HepG2 (cell line): Measurements from ENCODE around the gene CBX5. TPM values are rescaled to one million over a fixed set of nuclear protein-coding genes. Genes with fewer than 3 reads are reported as not detected.

Experiments
- ATAC-seq: fragments of 200-7000 bp; cut with Tn5 transposase; 3 replicates; pipeline ENCODE4 v1.9.1; 2020; ENCODE audit warnings: mild to moderate bottlenecking, moderate library complexity
- BruUV-seq: library from RNA; stranded (reverse); fragments of 400-500 nt; replicated peaks from 2 replicates; lab custom pipeline; 2021; lab: Mats Ljungman, UMichigan
- CTCF ChIA-PET: fragments of 300-600 bp; formaldehyde crosslinking; extraction: SDS; loops from one replicate; lab custom pipeline; 2021; ENCODE audit warnings: low total read pairs, inconsistent platforms, low intra/inter-chr PET ratio; lab: Yijun Ruan, JAX
- POLR2A ChIA-PET: fragments of 350-600 bp; sonication (Branson Sonifier 250); formaldehyde crosslinking; loops from one replicate; lab custom pipeline; 2020; ENCODE audit warnings: antibody characterized with exemption, inconsistent platforms; lab: Yijun Ruan, JAX
- DNase-seq: peaks from one replicate; pipeline ENCODE4 v3.0.0-alpha.2; 2015; ENCODE audit warnings: low spot score
- FAIRE-seq: peaks from 3 replicates; lab custom pipeline; 2011; peaks lifted over from hg19 to GRCh38; lab: Jason Lieb, UNC
- H2AFZ ChIP-seq: one replicate; pipeline ENCODE4 v1.6.1; 2011; ENCODE audit warnings: low read length, inconsistent platforms
- H3K27ac ChIP-seq: fragments of 300-600 bp; 3 replicates; pipeline ENCODE4 v1.8.0; 2011; ENCODE audit warnings: mixed run types, mild to moderate bottlenecking, mixed read lengths, low read length, inconsistent platforms; ENCODE audit not compliant: insufficient read depth; ENCODE audit errors: extremely low read length
- H3K27me3 ChIP-seq, 2 experiments: fragments of 200-600 bp in 1 of 2; 2 replicates in 1 of 2; 3 replicates in 1 of 2; pipeline versions ENCODE4 v1.6.0 to v1.8.0; 2011; ENCODE audit warnings: low read length in 2 of 2, mild to moderate bottlenecking in 2 of 2, moderate library complexity in 2 of 2, inconsistent platforms in 1 of 2; ENCODE audit not compliant: insufficient read depth in 2 of 2, control insufficient read depth in 1 of 2
- H3K36me3 ChIP-seq, 2 experiments: fragments of 200-600 bp in 1 of 2; replicated peaks in 1 of 2; 2 replicates in 1 of 2; 3 replicates in 1 of 2; pipeline versions ENCODE4 v1.5.1 to v1.8.0; 2011; ENCODE audit warnings: low read length in 2 of 2, inconsistent platforms in 1 of 2; ENCODE audit not compliant: insufficient read depth in 2 of 2, control insufficient read depth in 1 of 2
- H3K4me1 ChIP-seq: 2 replicates; pipeline ENCODE4 v1.5.1; 2012; ENCODE audit warnings: low read length, inconsistent platforms; ENCODE audit not compliant: insufficient read depth
- H3K4me2 ChIP-seq: 2 replicates; pipeline ENCODE4 v1.6.0; 2011; ENCODE audit warnings: low read depth, low read length, inconsistent platforms
- H3K4me3 ChIP-seq, 3 experiments: fragments of 200-600 bp in 1 of 3; sonication (generic), shearing (Covaris generic) in 1 of 3; replicated peaks in 1 of 3; 2 replicates each; pipeline ENCODE4 v1.5.1; 2011 to 2016; ENCODE audit warnings: low read length in 3 of 3, inconsistent platforms in 2 of 3, low read depth in 2 of 3, mild to moderate bottlenecking in 2 of 3, control low read depth in 1 of 3, mixed read lengths in 1 of 3; ENCODE audit not compliant: insufficient read depth in 1 of 3
- H3K79me2 ChIP-seq: one replicate; pipeline ENCODE4 v1.6.1; 2011; ENCODE audit warnings: low read length, inconsistent platforms; ENCODE audit not compliant: insufficient read depth
- H3K9ac ChIP-seq: 2 replicates; pipeline ENCODE4 v1.6.0; 2011; ENCODE audit warnings: mild to moderate bottlenecking, low read depth, low read length, inconsistent platforms; ENCODE audit not compliant: insufficient read depth
- H3K9me3 ChIP-seq: 2 replicates; pipeline ENCODE4 v1.5.1; 2012; ENCODE audit warnings: mild to moderate bottlenecking, low read length
- H4K20me1 ChIP-seq: 2 replicates; pipeline ENCODE4 v1.6.0; 2011; ENCODE audit warnings: inconsistent platforms, mild to moderate bottlenecking, low read length, moderate library complexity; ENCODE audit not compliant: insufficient read depth
- HMGA1 ChIP-seq: sonication (generic); formaldehyde crosslinking; conservative IDR thresholded peaks from 2 replicates; pipeline ENCODE4 v1.4.0; 2020; ENCODE audit warnings: missing genetic modification reagents
- MTF1 ChIP-seq: sonication (generic); formaldehyde crosslinking; IDR thresholded peaks from 2 replicates; pipeline ENCODE4 v1.5.0; 2020; ENCODE audit warnings: missing genetic modification reagents
- TCF7L2 ChIP-seq: IDR thresholded peaks from 2 replicates; pipeline ENCODE4 v1.6.1; 2011; ENCODE audit warnings: mild to moderate bottlenecking, low read depth, low read length, moderate library complexity
- ZMAT3 ChIP-seq: sonication (generic); formaldehyde crosslinking; conservative IDR thresholded peaks from 2 replicates; pipeline ENCODE4 v1.7.0; 2021; ENCODE audit warnings: missing genetic modification reagents
- ZNF724P ChIP-seq: sonication (generic); formaldehyde crosslinking; IDR thresholded peaks from 2 replicates; pipeline ENCODE4 v1.8.0; 2022; ENCODE audit warnings: missing genetic modification reagents, borderline replicate concordance
- ZNF737 ChIP-seq: sonication (generic); formaldehyde crosslinking; IDR thresholded peaks from 2 replicates; pipeline ENCODE4 v1.5.0; 2020; ENCODE audit warnings: missing genetic modification reagents, mild to moderate bottlenecking, borderline replicate concordance
- ZNF891 ChIP-seq: sonication (generic); formaldehyde crosslinking; IDR thresholded peaks from 2 replicates; pipeline ENCODE4 v1.5.0; 2020; ENCODE audit warnings: mild to moderate bottlenecking, missing genetic modification reagents
- WGBS: methylation state at CpG from one replicate; pipeline ENCODE4 v1.1.6; 2017; ENCODE audit warnings: low lambda C conversion rate; 5-methylcytosine and 5-hydroxymethylcytosine counted together
- in situ Hi-C: cut with HindIII; loops from 2 replicates; pipeline ENCODE4 v1.10.0; 2017; ENCODE audit warnings: low pct_unique_long_range_greater_than_20kb; ENCODE audit not compliant: extremely low pct_ligation_motif_present
- intact Hi-C: fragments of 100-400 bp; cut with micrococcal nuclease; formaldehyde crosslinking; loops from one replicate; pipeline ENCODE4 v1.10.0; 2022; ENCODE audit not compliant: unreplicated experiment
- polyA plus RNA-seq, 8 experiments: library from polyadenylated mRNA; depleted of rRNA in 3 of 8; stranded (reverse) in 7 of 8; unstranded in 1 of 8; fragments of >200 nt; fragmentation: Illumina TruSeq in 4 of 8; extraction: Trizol in 4 of 8; gene quantifications; 2 replicates each; pipeline versions ENCODE4 v1.2.1 to v1.2.3, GENCODE V29; 2011 to 2016; ENCODE audit warnings: low read depth in 4 of 8, missing spikeins in 1 of 8, mixed read lengths in 1 of 8; ENCODE audit not compliant: insufficient read depth in 1 of 8
- total RNA-seq, 5 experiments: library from RNA; depleted of rRNA; stranded (reverse); fragments of >200 nt; fragmentation: Illumina TruSeq; extraction: Trizol; gene quantifications; 2 replicates each; pipeline ENCODE4 v1.2.3, GENCODE V29; 2016; ENCODE audit warnings: low read depth in 1 of 5
- TF ChIP-seq, protein P1 (sequence below): sonication (generic); formaldehyde crosslinking; IDR thresholded peaks from 2 replicates; pipeline ENCODE4 v1.4.0; 2020; ENCODE audit warnings: missing genetic modification reagents, borderline replicate concordance
- TF ChIP-seq, protein P2 (sequence below): sonication (generic); formaldehyde crosslinking; IDR thresholded peaks from 2 replicates; pipeline ENCODE4 v1.8.0; 2022; ENCODE audit warnings: low read depth, missing genetic modification reagents

CBX5 gene
- total and polyA plus RNA-seq, 2 of the 13 experiments (the other 11 are each of a cell fraction or from before 2014, with no cell fraction given) = 16.0 to 22.2 TPM

- H3K27ac ChIP-seq = no peak overlapping the region
- ChIA-PET CTCF (no interaction called here), POLR2A (no interaction called here)
- no TSS peak for BruUV-seq
- in situ Hi-C loops = no loop called here
- H3K79me2 ChIP-seq = no peaks in the 10 kb centered on the region
- DNase-seq = no peak
- H3K4me1 ChIP-seq = no peaks in the 10 kb centered on the region
- no peaks in the 10 kb centered on the region for H3K9me3 ChIP-seq
- H3K36me3 ChIP-seq = no peaks in the 10 kb centered on the region
- no peaks in the 10 kb centered on the region; a peak in 1 of 5 replicates for H3K27me3 ChIP-seq
- FAIRE-seq = no peak
- ATAC-seq = no peak; the same call in 2 of the 3 replicates
- WGBS = 53% methylated on average over 4 of the region's 4 CpGs
- H3K9ac ChIP-seq = no peak overlapping the region
- TF ChIP-seq, protein P1, sequence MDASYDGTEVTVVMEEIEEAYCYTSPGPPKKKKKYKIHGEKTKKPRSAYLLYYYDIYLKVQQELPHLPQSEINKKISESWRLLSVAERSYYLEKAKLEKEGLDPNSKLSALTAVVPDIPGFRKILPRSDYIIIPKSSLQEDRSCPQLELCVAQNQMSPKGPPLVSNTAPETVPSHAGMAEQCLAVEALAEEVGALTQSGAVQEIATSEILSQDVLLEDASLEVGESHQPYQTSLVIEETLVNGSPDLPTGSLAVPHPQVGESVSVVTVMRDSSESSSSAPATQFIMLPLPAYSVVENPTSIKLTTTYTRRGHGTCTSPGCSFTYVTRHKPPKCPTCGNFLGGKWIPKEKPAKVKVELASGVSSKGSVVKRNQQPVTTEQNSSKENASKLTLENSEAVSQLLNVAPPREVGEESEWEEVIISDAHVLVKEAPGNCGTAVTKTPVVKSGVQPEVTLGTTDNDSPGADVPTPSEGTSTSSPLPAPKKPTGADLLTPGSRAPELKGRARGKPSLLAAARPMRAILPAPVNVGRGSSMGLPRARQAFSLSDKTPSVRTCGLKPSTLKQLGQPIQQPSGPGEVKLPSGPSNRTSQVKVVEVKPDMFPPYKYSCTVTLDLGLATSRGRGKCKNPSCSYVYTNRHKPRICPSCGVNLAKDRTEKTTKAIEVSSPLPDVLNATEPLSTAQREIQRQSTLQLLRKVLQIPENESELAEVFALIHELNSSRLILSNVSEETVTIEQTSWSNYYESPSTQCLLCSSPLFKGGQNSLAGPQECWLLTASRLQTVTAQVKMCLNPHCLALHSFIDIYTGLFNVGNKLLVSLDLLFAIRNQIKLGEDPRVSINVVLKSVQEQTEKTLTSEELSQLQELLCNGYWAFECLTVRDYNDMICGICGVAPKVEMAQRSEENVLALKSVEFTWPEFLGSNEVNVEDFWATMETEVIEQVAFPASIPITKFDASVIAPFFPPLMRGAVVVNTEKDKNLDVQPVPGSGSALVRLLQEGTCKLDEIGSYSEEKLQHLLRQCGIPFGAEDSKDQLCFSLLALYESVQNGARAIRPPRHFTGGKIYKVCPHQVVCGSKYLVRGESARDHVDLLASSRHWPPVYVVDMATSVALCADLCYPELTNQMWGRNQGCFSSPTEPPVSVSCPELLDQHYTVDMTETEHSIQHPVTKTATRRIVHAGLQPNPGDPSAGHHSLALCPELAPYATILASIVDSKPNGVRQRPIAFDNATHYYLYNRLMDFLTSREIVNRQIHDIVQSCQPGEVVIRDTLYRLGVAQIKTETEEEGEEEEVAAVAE (CRISPR knock-in tag) = no peak
- no peak for TF ChIP-seq ZNF724P (CRISPR knock-in tag)
- TF ChIP-seq, protein P2, sequence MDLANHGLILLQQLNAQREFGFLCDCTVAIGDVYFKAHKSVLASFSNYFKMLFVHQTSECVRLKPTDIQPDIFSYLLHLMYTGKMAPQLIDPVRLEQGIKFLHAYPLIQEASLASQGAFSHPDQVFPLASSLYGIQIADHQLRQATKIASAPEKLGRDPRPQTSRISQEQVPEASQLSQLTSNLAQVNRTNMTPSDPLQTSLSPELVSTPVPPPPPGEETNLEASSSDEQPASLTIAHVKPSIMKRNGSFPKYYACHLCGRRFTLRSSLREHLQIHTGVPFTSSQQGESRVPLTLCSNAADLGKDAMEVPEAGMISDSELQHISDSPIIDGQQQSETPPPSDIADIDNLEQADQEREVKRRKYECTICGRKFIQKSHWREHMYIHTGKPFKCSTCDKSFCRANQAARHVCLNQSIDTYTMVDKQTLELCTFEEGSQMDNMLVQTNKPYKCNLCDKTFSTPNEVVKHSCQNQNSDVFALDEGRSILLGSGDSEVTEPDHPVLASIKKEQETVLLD (CRISPR knock-in tag) = no peak
- no peak for TF ChIP-seq MTF1 (CRISPR knock-in tag)
- no peak for TF ChIP-seq HMGA1 (CRISPR knock-in tag)
- TF ChIP-seq ZNF737 (CRISPR knock-in tag) = no peak
- TF ChIP-seq ZNF891 (CRISPR knock-in tag) = no peak
- TF ChIP-seq ZMAT3 (CRISPR knock-in tag) = no peak
- TF ChIP-seq TCF7L2 = no peak
- no peak overlapping the region for H2AFZ ChIP-seq
- no peaks in the 10 kb centered on the region for H4K20me1 ChIP-seq
- intact Hi-C loops = no loop called here
- no peak overlapping the region for H3K4me3 ChIP-seq
- no peak overlapping the region for H3K4me2 ChIP-seq
Measured at GRCh38 chr12:54227376-54227775, 52.5 kb downstream of the CBX5 start.
